ELF-1 (cell line): Measurements from ENCODE around the gene RAD21L1.

ENCODE experiments used
- DNase-seq: peaks from one replicate; pipeline ENCODE4 v3.0.0-alpha.2; 2016; ENCODE audit warnings: low read depth, low spot score

RAD21L1 gene

GRCh38 chr20:1295276-1295930 is 69.6 kb downstream of the RAD21L1 start:
- DNase-seq: no peak

- no peak for DNase-seq
These were observed 70.3 kb downstream of the RAD21L1 start for GRCh38 chr20:1296117-1296610.

GRCh38 chr20:1296922-1297321 is 71.1 kb downstream of the RAD21L1 start:
- DNase-seq: no peak

- no peak for DNase-seq
These were observed 71.6 kb downstream of the RAD21L1 start for GRCh38 chr20:1297486-1297885.

DNA sequence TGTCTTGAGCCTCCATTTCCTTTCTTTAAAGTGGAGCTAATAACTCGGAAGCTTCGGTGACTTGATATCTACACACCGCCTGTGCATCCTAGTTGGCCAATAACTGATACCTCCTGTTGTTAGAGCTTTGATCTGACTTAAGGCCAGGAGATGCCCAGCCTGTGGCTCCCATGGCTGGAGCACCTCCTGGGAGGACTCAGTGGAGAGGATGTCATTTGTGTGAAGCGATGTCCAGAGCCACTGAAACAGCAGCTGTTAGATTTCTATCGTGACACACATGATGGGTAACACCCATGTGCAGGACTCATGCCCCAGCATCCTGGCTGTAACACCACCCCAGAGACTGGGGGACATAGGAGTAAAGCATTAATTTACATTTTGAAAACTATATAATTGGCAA is 72.3 kb downstream of the RAD21L1 start:
- no peak for DNase-seq

DNA sequence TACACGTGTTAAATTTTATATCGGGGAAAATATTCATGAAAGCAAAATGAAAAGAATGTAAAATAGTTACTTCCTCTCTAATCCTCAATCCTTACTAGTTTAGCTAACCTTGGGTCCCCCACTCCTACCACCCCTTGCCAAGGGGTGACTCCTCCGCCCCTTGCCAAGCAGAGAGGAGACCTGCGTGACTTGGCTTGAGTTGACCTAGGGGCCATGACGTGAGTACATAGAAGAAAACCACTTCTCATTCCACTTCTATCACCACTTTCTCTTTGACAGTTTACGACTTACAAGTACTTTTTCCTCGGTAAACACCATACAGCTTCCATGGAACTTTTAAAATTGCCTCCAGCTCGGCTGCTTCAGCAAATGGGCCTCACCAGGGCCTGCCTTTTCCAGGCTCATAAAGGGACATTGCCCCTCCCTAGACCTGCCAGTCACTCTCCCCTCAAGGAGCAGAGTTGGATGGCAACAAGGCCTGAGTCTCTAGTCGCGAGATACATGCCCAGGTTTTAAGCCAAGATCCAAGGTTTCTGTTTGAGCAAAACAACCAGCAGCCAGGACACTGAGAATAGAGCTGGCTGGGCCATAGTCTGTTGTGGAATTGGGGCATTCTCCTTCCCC is 73.2 kb downstream of the RAD21L1 start:
- DNase-seq: no peak

- DNase-seq: peak; percentile 18
These were observed 73.7 kb downstream of the RAD21L1 start for GRCh38 chr20:1299522-1299921.

- DNase-seq: no peak
These were observed 74.4 kb downstream of the RAD21L1 start for GRCh38 chr20:1300083-1300840.

- peak; percentile 66 for DNase-seq
These were observed 75.2 kb downstream of the RAD21L1 start for GRCh38 chr20:1301031-1301529.

DNA sequence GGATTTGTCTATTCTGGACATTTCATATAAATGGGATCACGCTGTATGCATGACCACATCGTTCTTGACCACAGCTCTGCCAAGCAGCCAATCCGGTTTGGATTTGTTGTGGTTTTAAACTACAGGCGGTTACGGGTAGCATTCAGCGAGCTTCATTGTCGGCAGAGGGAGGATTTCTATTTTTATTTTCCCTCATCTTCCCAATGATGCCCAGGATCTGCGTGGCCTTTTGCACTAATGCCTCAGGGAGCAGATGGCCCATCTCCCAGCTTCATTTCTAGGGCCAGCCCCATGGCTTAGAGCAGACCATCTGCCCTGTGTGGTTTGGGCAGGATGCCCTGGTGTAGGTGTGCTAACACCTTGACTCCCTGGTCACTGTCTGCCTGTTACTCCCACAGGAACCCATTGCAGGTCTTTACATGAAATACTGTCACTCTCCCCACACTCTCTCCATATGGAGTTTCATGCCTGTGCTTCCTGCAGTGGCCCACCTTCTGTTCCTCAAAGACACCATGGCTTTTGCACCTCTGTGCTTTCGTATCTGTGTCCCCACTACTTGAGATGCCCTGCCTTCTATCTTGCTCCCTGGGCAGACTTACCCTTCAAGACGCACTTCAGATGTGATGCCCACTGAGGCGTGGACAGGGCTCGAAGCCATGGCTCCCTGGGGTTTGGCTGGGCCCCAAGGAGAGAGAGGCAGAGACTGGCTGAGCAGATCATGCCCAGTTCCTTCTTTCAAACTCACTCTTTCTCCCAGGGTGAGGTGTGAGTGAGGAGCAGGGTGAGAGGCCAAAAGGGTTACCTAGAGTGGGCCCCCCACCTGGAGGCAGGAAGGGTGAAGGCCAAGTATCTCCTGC is 77.1 kb downstream of the RAD21L1 start:
- no peak for DNase-seq

GRCh38 chr20:1304710-1305515 is 79.1 kb downstream of the RAD21L1 start:
- no peak for DNase-seq
